ENCODE results near the gene HOXC12.

- TF ChIP-seq CTCF (IDR thresholded peaks at IDR 0.05): no peak
- TF ChIP-seq PRDM15 (CRISPR knock-in tag; IDR thresholded peaks at IDR 0.05): no peak
- no peak for TF ChIP-seq ESRRA (CRISPR knock-in tag; IDR thresholded peaks at IDR 0.05; ENCODE audit: borderline replicate concordance)
- TF ChIP-seq NR2C2 (CRISPR knock-in tag; IDR thresholded peaks at IDR 0.05): no peak
- TF ChIP-seq CREM (CRISPR knock-in tag; IDR thresholded peaks at IDR 0.05): no peak
- no peak for TF ChIP-seq IRF2 (CRISPR knock-in tag; IDR thresholded peaks at IDR 0.05; ENCODE audit: borderline replicate concordance, low read depth)
- TF ChIP-seq ZNF281 (CRISPR knock-in tag; IDR thresholded peaks at IDR 0.05): no peak
These were observed 25.2 kb upstream of the HOXC12 start for GRCh38 chr12:53929527-53929926.

Data from WTC11 (cell line).